Activated B cell treated with CpG ODN at 0.5 μM for 24 hours (primary cell): ENCODE results near the gene AK9. TPM values are rescaled to one million over a fixed set of nuclear protein-coding genes. Genes with fewer than 3 reads are reported as not detected.

Experiments
- ATAC-seq: fragments of 200-7000 bp; cut with Tn5 transposase; one replicate; pipeline ENCODE4 v1.10.0; 2021; ENCODE audit warnings: low read depth, mild to moderate bottlenecking, moderate library complexity
- CTCF ChIA-PET: fragments of 350-600 bp; sonication (Branson Sonifier 250); formaldehyde crosslinking; loops from one replicate; lab custom pipeline; 2021; ENCODE audit warnings: antibody characterized with exemption; lab: Charles Lee
- POLR2A ChIA-PET: fragments of 350-600 bp; sonication (Branson Sonifier 250); formaldehyde crosslinking; loops from one replicate; lab custom pipeline; 2021; ENCODE audit warnings: antibody characterized with exemption; lab: Charles Lee
- DNase-seq: peaks from one replicate; pipeline ENCODE4 v3.0.0; 2022
- H3K27ac Mint-ChIP-seq: one replicate; pipeline ENCODE4 v1.8.0; 2020; ENCODE audit warnings: mixed read lengths
- H3K27me3 Mint-ChIP-seq: one replicate; pipeline ENCODE4 v1.8.0; 2021; ENCODE audit warnings: mixed read lengths
- H3K36me3 Mint-ChIP-seq: one replicate; pipeline ENCODE4 v1.8.0; 2021; ENCODE audit warnings: low read depth, mixed read lengths
- H3K4me1 Mint-ChIP-seq: one replicate; pipeline ENCODE4 v1.8.0; 2021; ENCODE audit warnings: mixed read lengths
- H3K4me3 Mint-ChIP-seq: one replicate; pipeline ENCODE4 v1.8.0; 2020; ENCODE audit warnings: mild to moderate bottlenecking, mixed read lengths
- H3K9me3 Mint-ChIP-seq: one replicate; pipeline ENCODE4 v1.8.0; 2020; ENCODE audit warnings: mixed read lengths
- intact Hi-C: fragments of 100-400 bp; cut with micrococcal nuclease; formaldehyde crosslinking; loops from one replicate; pipeline ENCODE4 v1.15.1; 2024
- total RNA-seq: library from RNA; stranded (reverse); gene quantifications from 2 replicates; pipeline ENCODE4 v1.2.3, GENCODE V29; 2022
- TF ChIP-seq, protein P1 (sequence below): fragments of 200-600 bp; IDR thresholded peaks from one replicate; pipeline ENCODE4 v1.8.0; 2022; ENCODE audit warnings: antibody characterized with exemption, mild to moderate bottlenecking

Gene AK9
- total RNA-seq, 1 donor from 2014 or later, result 9.1 TPM

DNA sequence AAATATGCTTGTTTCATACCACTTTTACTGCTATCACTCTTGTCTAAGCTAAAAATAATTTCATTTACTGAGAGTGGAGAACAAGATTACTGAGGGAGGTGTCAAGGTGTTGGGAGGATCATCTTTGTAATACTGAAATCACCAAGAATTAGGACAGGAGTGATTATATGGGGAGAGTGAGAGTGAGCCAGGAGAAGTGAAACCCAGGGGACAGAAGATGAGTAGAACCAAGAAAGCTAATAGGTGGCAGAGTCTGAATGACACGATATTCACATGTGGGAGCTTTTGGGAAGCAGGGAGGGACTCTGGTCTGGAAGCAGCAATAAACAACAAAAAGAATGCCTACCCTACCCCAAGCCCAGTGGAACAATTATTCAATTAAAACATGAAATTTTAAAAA lies 58.6 kb downstream of the AK9 start:
- TF ChIP-seq, protein P1, sequence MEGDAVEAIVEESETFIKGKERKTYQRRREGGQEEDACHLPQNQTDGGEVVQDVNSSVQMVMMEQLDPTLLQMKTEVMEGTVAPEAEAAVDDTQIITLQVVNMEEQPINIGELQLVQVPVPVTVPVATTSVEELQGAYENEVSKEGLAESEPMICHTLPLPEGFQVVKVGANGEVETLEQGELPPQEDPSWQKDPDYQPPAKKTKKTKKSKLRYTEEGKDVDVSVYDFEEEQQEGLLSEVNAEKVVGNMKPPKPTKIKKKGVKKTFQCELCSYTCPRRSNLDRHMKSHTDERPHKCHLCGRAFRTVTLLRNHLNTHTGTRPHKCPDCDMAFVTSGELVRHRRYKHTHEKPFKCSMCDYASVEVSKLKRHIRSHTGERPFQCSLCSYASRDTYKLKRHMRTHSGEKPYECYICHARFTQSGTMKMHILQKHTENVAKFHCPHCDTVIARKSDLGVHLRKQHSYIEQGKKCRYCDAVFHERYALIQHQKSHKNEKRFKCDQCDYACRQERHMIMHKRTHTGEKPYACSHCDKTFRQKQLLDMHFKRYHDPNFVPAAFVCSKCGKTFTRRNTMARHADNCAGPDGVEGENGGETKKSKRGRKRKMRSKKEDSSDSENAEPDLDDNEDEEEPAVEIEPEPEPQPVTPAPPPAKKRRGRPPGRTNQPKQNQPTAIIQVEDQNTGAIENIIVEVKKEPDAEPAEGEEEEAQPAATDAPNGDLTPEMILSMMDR, result no peak
- CTCF ChIA-PET, result no interaction called here
- Mint-ChIP-seq H3K27ac (no peak overlapping the region), H3K4me1 (no peaks in the 10 kb centered on the region), H3K36me3 (peaks cover 24% of the 10 kb centered on the region), H3K27me3 (no peaks in the 10 kb centered on the region), H3K4me3 (no peak overlapping the region), H3K9me3 (peaks cover 5% of the 10 kb centered on the region)
- DNase-seq (no peak), ATAC-seq (no peak)
- intact Hi-C loops, result no loop called here
- POLR2A ChIA-PET, result no interaction called here

DNA sequence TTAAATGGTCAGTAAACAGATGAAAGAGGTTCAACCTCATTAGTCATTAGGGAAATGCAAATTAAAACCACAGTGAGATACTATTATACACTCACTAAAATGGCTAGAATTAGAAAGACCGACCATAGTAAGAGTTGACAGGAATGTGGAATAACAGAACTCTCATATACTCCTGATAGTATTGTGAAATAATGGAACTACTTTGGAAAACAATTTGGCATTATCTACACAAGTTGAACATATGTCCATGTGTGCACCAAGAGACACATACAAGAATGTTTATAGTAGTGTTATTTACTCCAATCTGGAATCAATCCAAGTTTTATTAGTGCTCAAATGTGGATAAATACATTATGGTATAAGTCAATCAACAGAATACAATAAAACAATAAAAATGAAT lies 59.6 kb downstream of the AK9 start:
- POLR2A ChIA-PET, result no interaction called here

DNA sequence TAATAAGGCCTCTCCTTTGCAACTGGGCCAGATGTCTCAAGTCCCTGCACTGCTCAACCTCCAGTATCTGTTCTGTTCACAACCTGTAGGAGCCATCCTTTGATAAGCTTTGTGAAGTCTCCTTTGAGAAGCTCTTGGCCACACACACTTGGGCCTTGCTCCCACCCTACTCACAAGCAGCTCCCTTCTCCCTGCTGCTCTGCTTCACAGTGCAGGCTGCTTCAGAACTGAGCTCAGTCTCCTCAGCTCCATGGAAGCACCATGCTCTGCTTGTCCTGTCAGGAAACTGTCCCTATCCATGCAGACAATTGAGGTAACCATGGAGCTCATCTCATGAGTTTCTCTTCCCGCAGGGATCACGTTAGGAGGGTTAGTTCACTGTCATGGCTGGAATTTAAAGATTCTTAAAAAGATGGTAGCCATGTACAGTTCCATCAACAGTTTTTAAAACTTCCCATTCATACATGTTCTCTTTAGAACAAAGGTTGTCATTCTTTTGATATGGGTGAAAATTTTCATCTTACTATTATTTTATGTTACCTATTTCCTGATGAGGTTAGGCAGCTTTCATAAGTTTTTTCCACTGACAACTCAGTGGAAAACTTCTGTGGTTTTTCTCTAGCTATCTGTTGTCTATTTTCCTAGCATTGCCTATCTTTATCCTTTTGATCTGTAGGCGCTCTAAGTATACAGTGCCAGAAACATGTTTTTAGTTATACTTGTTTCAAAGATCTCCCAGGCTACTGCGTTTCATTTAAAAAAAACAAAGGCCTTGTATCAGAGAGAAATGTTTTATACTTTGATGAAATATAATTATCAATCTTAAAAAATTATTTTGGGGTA lies 62.6 kb downstream of the AK9 start:
- CTCF ChIA-PET, result no interaction called here
- Mint-ChIP-seq H3K36me3 (peaks cover 26% of the 10 kb centered on the region), H3K27ac (no peak overlapping the region), H3K4me1 (no peaks in the 10 kb centered on the region), H3K27me3 (no peaks in the 10 kb centered on the region), H3K9me3 (peaks cover 5% of the 10 kb centered on the region), H3K4me3 (no peak overlapping the region)
- DNase-seq, result no peak
- intact Hi-C loops, result no loop called here
- TF ChIP-seq, protein P1, result no peak
- POLR2A ChIA-PET, result no interaction called here
- ATAC-seq, result no peak

More for the DNA sequence above, 59.6 kb downstream of the AK9 start:
- intact Hi-C loops, result no loop called here
- TF ChIP-seq, protein P1, result no peak
- H3K9me3 Mint-ChIP-seq, result peaks cover 5% of the 10 kb centered on the region
- DNase-seq (no peak), ATAC-seq (no peak)
- H3K36me3 Mint-ChIP-seq, result peaks cover 24% of the 10 kb centered on the region
- H3K27ac Mint-ChIP-seq, result no peak overlapping the region
- no peaks in the 10 kb centered on the region for H3K27me3 Mint-ChIP-seq
- CTCF ChIA-PET, result no interaction called here
- no peaks in the 10 kb centered on the region for H3K4me1 Mint-ChIP-seq
- H3K4me3 Mint-ChIP-seq, result no peak overlapping the region

DNA sequence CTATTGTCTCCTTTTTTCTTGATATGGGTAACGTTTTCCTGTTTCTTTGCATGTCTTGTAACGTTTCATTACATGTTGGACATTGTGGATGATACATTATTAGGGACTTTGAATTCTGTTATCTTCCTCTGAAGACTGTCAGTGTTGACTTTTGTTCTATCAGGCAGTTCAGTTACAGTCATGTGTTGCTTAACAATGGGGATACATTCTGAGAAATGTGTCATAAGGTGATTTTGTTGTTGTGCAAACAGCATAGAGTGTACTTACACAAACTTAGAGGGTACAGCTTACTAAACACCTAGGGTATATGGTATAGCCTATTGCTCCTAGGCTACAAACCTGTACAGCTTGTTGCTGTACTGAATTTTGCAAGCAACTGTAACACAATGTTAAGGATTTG lies 64.7 kb downstream of the AK9 start:
- DNase-seq, result no peak
- H3K4me1 Mint-ChIP-seq, result no peaks in the 10 kb centered on the region
- ChIA-PET POLR2A (no interaction called here), CTCF (no interaction called here)
- peaks cover 10% of the 10 kb centered on the region for H3K36me3 Mint-ChIP-seq
- TF ChIP-seq, protein P1, result no peak
- H3K27ac Mint-ChIP-seq, result no peak overlapping the region
- H3K27me3 Mint-ChIP-seq, result no peaks in the 10 kb centered on the region
- H3K4me3 Mint-ChIP-seq, result no peak overlapping the region
- intact Hi-C loops, result no loop called here
- no peak for ATAC-seq
- no peaks in the 10 kb centered on the region for H3K9me3 Mint-ChIP-seq

DNA sequence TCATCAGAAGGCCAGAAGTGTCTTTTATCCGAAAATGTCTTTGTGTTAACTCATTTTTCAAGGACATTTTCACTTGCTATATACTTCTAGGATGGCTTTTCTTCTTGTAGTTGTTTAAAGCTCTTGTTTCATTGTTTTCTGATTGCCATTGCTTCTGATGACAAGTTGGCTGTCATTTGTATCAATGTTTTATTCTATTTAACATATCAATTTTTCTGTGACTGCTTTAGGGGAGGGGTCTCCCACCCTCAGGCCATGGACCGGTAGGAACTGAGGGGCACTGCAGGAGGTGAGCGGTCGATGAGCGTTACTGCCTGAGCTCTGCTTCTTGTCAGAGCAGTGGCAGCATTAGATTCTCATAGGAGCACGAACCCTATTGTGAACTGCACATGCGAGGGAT lies 65.8 kb downstream of the AK9 start:
- intact Hi-C loops, result no loop called here
- peaks cover 2% of the 10 kb centered on the region for H3K36me3 Mint-ChIP-seq
- no peak overlapping the region for H3K27ac Mint-ChIP-seq
- ATAC-seq (no peak), DNase-seq (no peak)
- H3K27me3 Mint-ChIP-seq, result no peaks in the 10 kb centered on the region
- POLR2A ChIA-PET, result no interaction called here
- H3K4me1 Mint-ChIP-seq, result no peaks in the 10 kb centered on the region
- H3K9me3 Mint-ChIP-seq, result no peaks in the 10 kb centered on the region
- H3K4me3 Mint-ChIP-seq, result no peak overlapping the region
- CTCF ChIA-PET, result no interaction called here
- TF ChIP-seq, protein P1, result no peak
